CD4-positive, alpha-beta T cell treated with Interferon alpha-2 for 1 hour (primary cell): ENCODE data around the gene ZNF280D.

Experiments
- DNase-seq, 2 donors: peaks; one replicate each; pipeline ENCODE4 v3.0.0-alpha.2; 2020 to 2022

ZNF280D gene

DNA sequence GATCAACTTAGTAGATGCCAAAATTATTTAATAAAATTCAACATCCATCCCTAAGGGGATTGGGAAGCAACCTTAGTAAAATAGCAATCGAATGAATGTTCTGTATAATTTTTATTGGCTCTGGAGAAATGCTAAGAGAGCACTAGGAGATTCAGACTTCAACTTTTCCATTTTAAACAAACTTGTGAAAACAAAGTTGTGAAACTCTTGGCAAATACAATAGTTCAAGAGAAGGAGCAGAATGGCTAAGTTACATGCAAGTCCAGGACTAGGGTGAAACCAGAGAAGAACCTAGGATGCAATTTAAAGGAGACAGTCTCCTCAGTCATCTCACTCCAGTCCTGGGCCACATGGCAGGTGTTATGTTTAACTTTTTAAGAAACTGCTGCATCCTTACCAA is 16.7 kb upstream of the ZNF280D start:
- no peak for DNase-seq

- DNase-seq, result no peak
Observed at GRCh38 chr15:56744701-56745683, 11.7 kb upstream of the ZNF280D start.

DNA sequence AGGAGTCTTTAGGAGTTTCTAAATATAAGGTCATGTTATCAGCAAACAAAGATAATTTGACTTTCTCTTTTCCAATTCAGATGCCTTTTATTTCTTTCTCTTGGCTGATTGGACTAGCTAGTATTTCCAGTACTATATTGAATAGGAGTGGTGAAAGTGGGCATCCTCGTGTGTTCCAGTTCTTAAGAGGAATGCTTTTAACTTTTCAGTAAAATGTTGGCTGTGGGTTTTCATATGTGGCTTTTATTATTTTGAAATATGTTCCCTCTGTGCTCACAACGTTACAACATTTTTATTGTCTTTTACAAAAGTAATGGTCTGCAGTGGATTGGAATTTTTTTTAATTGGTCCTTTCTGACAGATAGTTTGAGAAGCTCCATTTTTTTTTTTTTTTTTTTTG is 8.2 kb upstream of the ZNF280D start:
- no peak for DNase-seq

GRCh38 chr15:56739964-56740640 is 6.8 kb upstream of the ZNF280D start:
- DNase-seq, result peak in 1 of 2 donors; percentile 20

DNA sequence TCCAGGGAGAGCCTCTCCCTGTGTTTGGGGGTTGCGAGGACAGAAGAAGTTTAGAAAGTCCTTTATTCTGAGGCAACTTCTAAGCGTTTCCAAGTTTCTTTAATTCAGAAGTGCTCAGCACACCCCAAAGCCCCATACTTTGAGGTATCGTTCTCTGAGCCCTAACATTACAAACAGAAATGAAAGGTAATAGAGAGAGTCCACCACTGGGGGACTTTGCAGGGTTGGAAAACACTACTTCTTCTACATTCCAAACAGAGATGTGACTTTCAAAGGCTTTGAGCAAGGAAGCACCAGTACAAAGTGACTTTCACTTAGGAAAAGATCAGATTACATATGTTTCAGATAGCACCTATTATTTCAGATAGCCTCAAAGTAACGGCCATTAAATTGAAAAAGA is 6.2 kb upstream of the ZNF280D start:
- no peak for DNase-seq

GRCh38 chr15:56737791-56738190 is 4.5 kb upstream of the ZNF280D start:
- no peak for DNase-seq

- DNase-seq, result no peak
Observed at GRCh38 chr15:56736881-56737707, 3.8 kb upstream of the ZNF280D start.

DNA sequence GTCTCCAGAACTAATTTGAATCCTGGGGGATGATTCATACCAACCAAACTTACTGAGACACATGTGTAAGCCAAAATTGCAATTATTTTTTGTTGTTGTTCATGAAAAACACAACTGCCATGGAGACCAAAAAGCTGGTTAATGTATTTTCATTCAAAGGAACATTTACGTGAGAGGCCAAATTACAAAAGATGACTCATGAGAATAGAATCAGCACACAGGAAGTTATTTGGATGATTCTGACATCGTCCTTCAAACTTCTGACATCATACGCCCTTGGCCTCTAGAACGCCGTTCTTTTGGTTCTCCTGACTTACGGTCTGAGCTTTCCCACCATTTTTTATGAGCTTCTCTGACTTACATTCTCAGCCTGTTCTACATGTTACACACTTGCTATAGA is 3.0 kb upstream of the ZNF280D start:
- DNase-seq, result no peak

DNA sequence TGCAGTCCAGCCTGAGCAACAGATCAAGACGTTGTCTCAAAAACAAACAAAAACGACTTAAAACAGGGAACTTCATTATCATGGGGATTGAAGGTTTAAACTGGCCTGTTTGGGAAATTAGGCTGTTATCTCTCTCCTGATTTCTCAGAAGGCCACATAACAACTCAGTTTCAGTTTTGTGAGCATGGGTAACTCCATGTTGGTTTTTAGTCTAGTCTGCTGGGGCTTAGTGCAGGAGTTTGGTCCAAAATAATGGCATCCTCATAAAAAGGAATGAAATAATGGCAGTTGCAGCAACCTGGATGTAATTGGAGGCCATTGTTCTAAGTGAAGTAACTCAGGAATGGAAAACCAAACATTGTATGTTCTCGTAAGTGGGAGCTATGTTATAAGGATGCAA is 2.3 kb upstream of the ZNF280D start:
- DNase-seq, result no peak

- DNase-seq, result peak in 1 of 2 donors; percentile 12
Observed at GRCh38 chr15:56734013-56734635, 815 bp upstream of the ZNF280D start.

- DNase-seq, result no peak
Observed at GRCh38 chr15:56732886-56733135, 498 bp downstream of the ZNF280D start.

- peak in 1 of 2 donors; percentile 16 for DNase-seq
Observed at GRCh38 chr15:56732135-56732885, 999 bp downstream of the ZNF280D start.

GRCh38 chr15:56731548-56731947 is 1.8 kb downstream of the ZNF280D start:
- DNase-seq, result no peak

DNA sequence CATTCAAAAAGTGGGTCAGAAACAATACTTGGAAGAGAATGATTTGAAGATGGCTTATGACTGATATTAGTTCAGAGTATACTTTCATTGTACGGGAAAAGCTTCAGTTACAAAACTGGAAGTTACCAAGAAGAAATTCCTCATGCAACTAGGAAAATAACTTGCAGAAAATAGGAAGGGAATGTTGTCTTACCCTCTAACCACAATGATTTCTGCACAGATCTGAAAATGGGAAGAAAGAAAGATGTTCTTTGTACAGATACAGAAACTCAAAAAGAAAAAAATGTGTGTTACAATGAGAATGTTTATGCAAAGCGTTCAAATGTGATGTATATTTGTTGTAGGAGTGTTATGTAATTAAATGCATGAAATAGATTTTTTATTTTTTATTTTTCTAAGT is 3.7 kb downstream of the ZNF280D start:
- no peak for DNase-seq

DNA sequence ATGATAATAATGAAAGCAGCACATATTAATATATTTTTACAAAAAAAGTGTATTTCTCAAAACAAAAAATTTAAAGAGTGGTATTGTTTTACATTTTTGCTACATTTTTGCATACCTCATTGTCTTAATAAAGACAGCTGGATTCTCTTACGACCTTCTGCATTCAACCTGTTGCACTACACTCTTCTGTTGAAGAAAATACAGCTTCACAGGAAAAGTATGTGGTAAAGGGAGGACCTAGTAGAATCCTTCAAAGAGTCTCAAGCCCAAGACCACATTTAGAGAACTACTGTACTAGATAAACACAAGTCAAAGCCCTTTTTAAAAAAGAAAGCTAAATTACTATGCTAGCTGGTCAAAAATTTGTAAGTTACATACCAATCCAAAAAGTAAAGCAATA is 7.9 kb downstream of the ZNF280D start:
- no peak for DNase-seq

DNA sequence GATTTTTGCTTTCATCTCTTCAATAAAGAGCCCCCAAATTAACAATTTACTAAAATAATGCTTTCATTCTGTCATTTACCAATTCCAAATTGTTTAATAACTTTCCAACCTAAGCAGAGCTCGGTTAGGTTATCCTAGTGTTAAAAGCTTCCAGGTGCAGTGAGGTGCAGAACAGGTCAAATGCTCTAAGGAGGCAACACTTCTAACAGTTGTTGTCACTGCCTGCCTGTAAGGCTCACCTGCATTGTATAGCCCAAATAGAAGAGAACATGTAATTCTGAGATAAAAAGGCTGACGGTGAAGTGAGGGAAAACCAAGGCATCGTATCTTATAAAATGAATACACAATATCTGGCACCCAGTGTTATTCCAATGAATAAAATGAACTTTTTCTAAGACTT is 9.1 kb downstream of the ZNF280D start:
- no peak for DNase-seq

GRCh38 chr15:56723787-56724186 is 9.5 kb downstream of the ZNF280D start:
- no peak for DNase-seq

- DNase-seq, result no peak
Observed at GRCh38 chr15:56719774-56720555, 13.3 kb downstream of the ZNF280D start.

DNA sequence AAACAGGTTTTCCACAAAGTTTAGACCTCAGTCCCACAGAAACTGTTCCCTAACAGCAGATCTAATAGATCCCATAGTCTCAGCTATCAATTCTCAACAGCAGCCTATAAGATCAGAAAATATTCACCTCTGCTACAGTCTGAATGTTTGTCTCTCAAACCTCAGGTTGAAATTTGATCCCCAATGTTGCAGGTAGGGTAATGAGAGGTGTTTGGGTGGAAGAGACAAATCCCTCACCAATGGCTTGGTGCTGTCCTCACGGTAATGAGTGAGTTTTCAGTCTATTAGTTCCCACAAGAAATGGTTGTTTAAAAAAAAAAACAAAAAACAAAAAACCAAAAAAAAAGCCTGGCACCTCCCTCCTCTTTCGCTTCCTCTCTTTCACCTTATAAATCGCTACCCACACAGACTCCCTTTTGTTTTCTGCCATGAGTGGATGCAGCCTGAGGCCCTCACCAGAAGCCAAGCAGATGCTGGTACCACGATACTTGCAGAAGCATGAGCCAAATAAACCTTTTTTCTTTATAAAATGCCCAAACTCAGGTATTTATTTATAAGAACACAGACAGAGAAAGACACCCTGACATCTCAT is 14.2 kb downstream of the ZNF280D start:
- DNase-seq, result no peak

- DNase-seq, result no peak
Observed at GRCh38 chr15:56718560-56718959, 14.7 kb downstream of the ZNF280D start.

DNA sequence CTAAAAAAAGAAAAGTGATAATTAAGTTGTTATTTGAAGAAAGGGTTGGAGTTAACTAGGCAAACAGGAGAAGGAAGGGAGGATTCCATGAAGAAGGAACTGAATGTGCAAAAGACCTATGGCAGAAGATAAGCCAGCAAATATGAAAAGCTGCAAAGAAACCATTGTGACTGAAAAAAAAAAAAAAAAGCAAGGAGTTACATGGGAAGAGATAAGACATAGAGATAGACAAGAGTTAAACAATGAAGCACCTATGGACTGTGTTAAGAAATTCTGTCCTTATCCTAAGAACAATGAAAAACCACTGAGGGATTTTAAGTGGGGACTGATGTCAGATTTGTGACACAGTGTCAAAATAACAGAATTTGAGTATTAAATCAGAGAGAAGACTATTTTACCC is 17.0 kb downstream of the ZNF280D start:
- DNase-seq, result no peak
